HG02870 (cell line): ENCODE data around the gene CLDN12.
A peak's percentile ranks its signal among the peaks of the same experiment; 100 is the strongest.
"Not testable (repeated sequence)": the region's sequence is repeated elsewhere in the genome, so short reads cannot be mapped to it uniquely, and the experiment has no call there.

ENCODE experiments used
- ATAC-seq: cut with Tn5 transposase; IDR thresholded peaks from one replicate; pipeline ENCODE4 v1.9.1; 2021; ENCODE audit warnings: mild to moderate bottlenecking, moderate library complexity; ENCODE audit not compliant: unreplicated experiment

Gene CLDN12

DNA sequence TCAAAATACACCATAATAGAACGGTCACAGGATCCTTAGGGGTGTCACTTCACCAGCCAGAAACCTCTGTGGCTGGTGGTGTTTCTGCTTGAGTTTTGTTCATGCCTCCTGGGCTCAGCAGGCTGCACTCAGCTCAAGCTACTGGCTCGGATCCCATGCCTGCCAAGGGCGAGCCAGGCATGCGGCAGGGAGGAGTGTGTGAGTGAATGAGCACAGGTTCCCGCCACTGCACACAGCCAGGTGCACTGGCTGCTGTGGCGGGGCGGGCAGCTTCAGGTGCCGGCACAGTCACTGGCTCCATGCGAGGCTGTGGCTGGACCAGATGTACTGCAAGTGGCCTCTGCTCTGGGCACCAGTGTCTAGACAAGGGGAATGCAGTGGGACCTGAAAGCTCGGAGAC lies 29.5 kb downstream of the CLDN12 start:
- ATAC-seq = no peak

DNA sequence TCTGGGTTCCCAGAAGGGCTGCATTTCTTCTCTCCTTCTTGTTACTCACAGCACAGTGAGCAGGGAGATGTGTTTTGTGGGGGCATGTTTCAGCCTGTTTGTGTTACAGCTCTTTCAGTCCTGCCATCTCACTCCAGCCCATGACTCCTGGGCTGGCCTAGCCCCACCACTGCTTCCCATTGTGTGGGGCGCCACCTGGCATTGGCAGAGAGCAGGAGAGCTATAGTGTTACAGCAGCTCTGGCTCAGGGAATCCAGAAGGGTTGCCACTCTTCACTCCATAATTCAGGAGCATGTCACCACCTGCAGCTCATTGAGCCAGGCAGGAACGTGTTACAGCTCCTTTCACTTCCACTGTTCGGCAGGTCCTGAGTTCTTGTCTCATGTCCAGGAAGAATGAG lies 30.0 kb downstream of the CLDN12 start:
- no peak for ATAC-seq

DNA sequence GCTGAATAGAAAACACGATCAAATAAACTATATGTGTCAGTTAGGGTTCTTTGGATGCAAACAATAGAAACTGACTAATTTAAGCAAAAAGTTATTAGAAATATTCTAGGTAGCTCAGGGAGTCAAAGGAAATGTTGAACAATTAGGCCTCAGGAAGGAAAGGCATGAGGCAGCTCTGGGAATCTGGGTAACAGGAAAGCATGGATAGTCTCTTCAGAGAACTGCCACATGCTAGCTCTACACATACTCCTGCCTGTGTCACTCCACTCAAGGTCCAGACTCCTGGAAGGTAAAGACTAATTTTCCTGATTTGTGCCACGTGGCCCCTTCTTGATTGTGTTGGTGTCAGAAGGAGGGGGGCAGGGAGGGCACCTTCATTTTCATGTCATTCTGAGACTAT lies 42.4 kb downstream of the CLDN12 start:
- ATAC-seq = no peak

DNA sequence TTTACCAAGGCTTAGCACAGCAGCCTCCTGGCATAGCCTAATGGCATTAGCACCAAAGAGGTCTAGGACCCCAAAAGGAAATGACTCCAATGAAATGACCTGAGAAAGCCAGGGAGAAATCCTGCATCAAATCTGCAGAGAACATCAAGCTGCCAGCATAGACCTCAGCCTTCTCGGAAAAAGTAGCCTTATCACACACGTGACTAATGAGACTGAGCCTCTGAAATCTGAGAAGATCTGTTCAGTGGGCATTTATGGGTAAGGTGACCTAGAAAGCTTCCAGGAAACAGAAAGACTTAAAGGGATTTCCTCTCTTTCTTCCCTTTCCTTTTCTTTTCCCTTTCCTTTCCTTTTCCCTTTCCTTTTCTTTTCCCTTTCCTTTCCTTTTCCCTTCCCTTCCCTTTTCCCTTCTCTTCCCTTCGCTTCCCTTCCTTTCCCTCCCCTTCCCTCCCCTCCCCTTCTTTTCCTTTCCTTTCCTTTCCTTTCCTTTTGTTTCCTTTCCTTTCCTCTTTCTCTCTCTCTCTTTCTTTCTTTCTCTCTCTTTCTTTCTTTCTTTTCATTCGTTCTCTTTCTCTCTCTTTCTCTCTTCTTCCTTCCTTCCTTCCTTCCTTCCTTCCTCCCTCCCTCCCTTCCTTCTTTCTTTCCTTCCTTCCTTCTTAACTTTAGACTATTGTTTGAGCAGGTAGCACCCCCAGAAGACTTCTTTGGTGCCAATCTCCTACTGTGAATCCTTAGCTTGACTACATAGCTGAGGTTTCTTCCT lies 43.1 kb downstream of the CLDN12 start:
- no peak for ATAC-seq

DNA sequence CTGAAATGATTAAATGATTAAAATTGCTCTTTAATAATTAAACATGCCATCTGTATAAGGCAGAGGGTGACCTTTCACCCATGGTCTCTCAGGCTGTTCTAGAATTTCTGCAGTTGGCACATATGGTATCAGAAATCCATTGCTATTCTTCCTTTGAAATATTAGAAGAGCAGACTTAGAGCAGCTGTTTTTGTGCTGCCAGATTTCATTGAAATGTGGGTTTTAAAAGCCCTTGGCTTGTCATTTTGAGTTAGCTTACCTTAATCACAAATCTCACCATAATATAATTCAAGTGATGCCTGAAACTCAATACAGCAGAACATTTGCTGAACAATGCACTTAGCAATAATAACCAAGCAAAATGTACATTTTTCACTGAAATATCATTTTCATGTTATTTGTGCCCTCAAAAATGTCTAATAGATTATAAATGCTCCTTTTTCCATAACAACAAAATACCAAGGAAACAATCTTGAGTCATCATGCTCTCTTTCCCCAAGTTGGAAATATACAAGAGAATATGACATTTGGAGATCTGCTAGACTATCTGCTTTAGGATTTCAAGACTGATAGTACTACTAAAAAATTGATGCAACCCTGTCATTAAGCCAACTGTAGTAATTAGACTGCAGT lies 50.1 kb downstream of the CLDN12 start:
- no peak for ATAC-seq

DNA sequence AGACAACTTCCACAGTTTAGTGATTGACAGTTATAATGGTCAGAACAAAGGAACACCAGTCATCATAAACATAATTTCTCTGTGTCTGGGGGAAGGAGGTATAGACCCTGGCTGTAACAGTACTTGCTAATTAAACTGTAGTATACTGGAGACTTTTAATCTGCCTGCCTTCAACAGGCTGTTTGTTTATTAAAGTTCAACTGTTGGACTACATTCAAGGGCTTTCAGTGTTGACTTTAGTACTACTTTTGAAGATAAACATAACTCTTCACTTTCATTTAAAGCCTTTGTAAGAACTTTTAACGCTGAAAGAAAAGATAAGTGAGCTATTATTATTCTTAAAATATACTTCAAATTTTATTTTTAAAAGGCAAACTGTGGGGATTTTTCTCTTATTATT lies 50.7 kb downstream of the CLDN12 start:
- no peak for ATAC-seq

DNA sequence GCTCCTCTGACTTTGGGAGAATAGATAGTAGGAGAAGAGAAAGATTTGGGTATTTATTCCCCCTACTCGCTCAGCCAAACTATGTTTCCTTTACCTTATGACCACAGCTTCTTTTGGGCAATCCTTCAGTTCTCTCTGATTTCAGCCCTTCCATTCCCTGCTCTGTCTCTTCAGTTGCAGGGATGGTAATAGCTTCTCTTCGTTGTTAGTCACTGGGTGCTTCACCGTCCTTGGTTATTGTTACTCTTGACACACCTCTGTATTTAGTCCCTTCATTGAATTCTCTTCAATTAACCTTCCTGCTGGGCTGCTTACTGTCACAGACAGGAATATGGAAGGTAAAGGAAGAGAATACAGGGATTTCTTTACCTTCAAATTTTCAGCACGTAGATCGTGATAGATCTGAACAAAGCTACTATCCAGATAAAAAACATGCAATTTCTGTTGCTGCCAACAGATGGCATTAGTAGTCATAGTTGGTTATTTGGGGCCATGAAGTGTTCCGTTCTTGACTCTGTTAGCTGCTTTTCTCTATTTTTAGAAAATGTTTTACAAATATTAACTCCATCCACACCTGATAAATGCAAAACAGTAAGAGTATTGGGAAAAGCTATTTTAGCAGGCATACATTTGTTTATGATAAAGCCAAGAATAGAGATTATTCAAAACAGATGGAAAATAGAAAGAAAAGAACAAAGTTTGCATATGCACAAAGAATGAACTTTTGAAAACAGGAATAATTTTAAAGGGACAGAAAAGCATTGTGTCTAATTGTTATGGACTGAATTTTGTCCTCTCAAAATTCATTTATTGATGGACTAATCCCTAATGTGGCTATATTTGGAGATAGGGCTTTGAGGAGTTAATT lies 52.1 kb downstream of the CLDN12 start:
- ATAC-seq = peak; percentile 91

DNA sequence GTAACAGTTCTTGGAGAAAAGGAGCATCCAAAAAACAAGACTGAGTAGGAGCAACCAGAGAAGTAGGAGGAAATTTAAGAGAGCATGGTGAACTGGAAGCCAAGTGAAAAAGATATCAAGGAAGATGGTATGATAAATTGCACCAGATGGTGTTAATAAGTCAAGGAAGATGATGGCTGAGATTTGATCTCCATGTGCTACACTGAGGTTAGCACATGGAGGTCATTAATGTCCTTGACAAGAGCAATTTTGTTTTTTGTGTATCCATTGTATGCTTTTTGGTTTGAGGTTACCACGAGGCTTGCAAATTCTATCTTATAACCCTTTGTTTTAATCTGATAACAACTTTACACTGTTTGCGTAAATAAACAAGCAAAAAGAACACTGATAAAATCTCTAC lies 54.8 kb downstream of the CLDN12 start:
- no peak for ATAC-seq

DNA sequence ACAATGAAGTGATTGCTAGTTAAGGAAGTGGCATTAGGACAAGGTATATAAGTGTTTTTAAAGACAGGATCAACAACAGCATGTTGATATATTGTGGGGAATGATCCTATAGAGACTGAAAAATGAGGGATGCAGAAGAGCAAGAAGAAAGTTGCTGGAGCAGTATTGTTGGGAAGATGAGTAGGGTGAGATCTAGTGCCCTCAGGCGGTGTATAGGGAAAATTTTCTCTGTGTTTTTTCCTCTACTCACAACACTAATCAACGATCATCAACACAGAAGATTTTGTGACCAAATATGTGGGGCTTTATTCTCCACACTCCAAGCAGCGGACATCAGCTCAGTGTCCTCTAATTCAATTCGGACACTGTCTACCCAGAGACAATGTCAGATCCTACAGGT lies 56.6 kb downstream of the CLDN12 start:
- ATAC-seq = no peak

DNA sequence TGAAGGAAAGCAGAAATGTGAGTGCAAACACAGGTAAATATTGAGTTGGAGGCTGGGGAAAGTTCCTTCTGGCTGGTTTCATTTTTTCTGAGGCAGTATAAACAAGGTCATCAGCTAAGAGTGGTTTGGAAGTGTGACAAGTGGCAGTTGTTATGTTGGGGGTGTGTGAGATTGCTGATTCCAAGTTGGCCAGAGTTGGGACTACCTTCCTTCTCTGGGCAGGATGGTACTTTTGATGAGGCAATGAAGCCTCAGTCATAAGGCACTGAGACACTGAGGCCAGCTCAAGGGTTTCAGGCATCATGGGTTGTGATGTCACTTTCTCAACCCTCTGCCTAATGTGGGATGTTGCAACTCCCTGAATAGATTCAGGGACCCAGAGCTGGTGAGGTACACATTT lies 58.0 kb downstream of the CLDN12 start:
- ATAC-seq = no peak

DNA sequence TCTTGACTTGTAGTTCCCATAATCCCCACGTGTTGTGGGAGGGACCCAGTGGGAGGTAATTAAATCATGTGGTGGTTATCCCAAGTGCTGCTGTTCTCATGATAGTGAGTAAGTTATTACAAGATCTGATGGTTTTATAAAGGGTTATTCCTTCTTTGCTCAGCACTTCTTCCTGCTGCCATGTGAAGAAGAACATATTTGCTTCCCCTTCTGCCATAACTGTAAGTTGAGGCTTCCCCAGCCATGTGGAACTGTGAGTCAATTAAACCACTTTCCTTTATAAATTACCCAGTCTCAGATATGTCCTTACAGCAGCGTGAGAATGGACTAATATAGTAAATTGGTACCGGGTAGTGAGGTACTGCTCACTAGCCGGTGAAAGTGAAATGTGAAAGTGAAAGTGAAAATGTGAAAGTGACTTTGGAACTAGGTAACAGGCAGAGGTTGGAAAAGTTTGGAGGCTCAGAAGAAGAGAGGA lies 59.9 kb downstream of the CLDN12 start:
- not testable (repeated sequence) for ATAC-seq
